Fibroblast of the aortic adventitia (primary cell): Measurements from ENCODE around the gene MYT1. TPM values are rescaled to one million over a fixed set of nuclear protein-coding genes. Genes with fewer than 3 reads are reported as not detected.

Source experiments
- DNase-seq: peaks from one replicate; pipeline ENCODE4 v3.0.0-alpha.2; 2010; ENCODE audit warnings: low read depth
- H3K4me3 ChIP-seq: 2 replicates; pipeline ENCODE4 v1.5.1; 2011; ENCODE audit warnings: low read depth, mild to moderate bottlenecking, control low read depth, low read length, moderate library complexity
- CTCF ChIP-seq: IDR thresholded peaks from 2 replicates; pipeline ENCODE4 v1.5.1; 2011; ENCODE audit warnings: mild to moderate bottlenecking, low read length, control low read depth, inconsistent platforms; ENCODE audit not compliant: insufficient read depth
- total RNA-seq: library from RNA; depleted of rRNA; stranded (reverse); fragments of >200 nt; gene quantifications from 2 replicates; pipeline ENCODE4 v1.2.3, GENCODE V29; 2012; ENCODE audit warnings: low replicate concordance

MYT1 gene
- total RNA-seq, 1 donor, result not detected

- no peak overlapping the region for H3K4me3 ChIP-seq
- DNase-seq, result no peak
- no peak for TF ChIP-seq CTCF
Observed at GRCh38 chr20:64201653-64202052, 37.4 kb downstream of the MYT1 start.

- no peak overlapping the region for H3K4me3 ChIP-seq
- TF ChIP-seq CTCF, result no peak
- no peak for DNase-seq
Observed at GRCh38 chr20:64203037-64203777, 39.0 kb downstream of the MYT1 start.

GRCh38 chr20:64205611-64206026, 41.4 kb downstream of the MYT1 start:
- no peak for DNase-seq
- TF ChIP-seq CTCF, result no peak

GRCh38 chr20:64206614-64207013, 42.4 kb downstream of the MYT1 start:
- no peak for DNase-seq
- no peak for TF ChIP-seq CTCF
- no peak overlapping the region for H3K4me3 ChIP-seq

More at GRCh38 chr20:64205611-64206026, 41.4 kb downstream of the MYT1 start:
- no peak overlapping the region for H3K4me3 ChIP-seq

GRCh38 chr20:64207641-64208590, 43.7 kb downstream of the MYT1 start:
- no peak overlapping the region for H3K4me3 ChIP-seq
- no peak for TF ChIP-seq CTCF
- no peak for DNase-seq

- no peak for TF ChIP-seq CTCF
- H3K4me3 ChIP-seq, result no peak overlapping the region
- no peak for DNase-seq
Observed at GRCh38 chr20:64209148-64209547, 44.9 kb downstream of the MYT1 start.
